SK-N-SH (cell line): ENCODE results near the gene OCEL1. TPM values are rescaled to one million over a fixed set of nuclear protein-coding genes. Genes with fewer than 3 reads are reported as not detected.
A peak's percentile ranks its signal among the peaks of the same experiment; 100 is the strongest.

Source experiments
- CTCF ChIA-PET: fragments of 300-600, 350-600 bp; formaldehyde crosslinking; extraction: SDS; loops from one replicate; lab custom pipeline; 2021; lab: Yijun Ruan, JAX
- POLR2A ChIA-PET: fragments of 350-600 bp; sonication (Branson Sonifier 250); formaldehyde crosslinking; extraction: SDS; loops from one replicate; lab custom pipeline; 2020; ENCODE audit warnings: antibody characterized with exemption, inconsistent platforms; lab: Yijun Ruan, JAX
- DNase-seq: peaks from one replicate; pipeline ENCODE4 v3.0.0; 2012
- H2AFZ ChIP-seq: fragments of 200-600 bp; sonication (generic); 2 replicates; pipeline ENCODE4 v1.8.1; 2016; ENCODE audit warnings: antibody characterized with exemption, mild to moderate bottlenecking, low read depth
- H3F3A ChIP-seq: fragments of 200-600 bp; sonication (generic); replicated peaks from 2 replicates; pipeline ENCODE3; 2016; ENCODE audit warnings: antibody characterized with exemption, mild to moderate bottlenecking; ENCODE audit not compliant: insufficient read depth
- H3K27ac ChIP-seq, 2 experiments: fragments of 200-500 bp in 1 of 2; fragments of 200-600 bp in 1 of 2; sonication (Bioruptor generic) in 1 of 2; sonication (generic), shearing (Covaris generic) in 1 of 2; 2 replicates each; pipeline versions ENCODE4 v1.5.1 to v1.6.1; 2014 to 2016; ENCODE audit warnings: low read depth in 2 of 2, inconsistent platforms in 1 of 2, low read length in 1 of 2, mild to moderate bottlenecking in 1 of 2, mixed read lengths in 1 of 2
- H3K27me3 ChIP-seq: fragments of 200-600 bp; sonication (generic), shearing (Covaris generic); 2 replicates; pipeline ENCODE4 v1.6.1; 2016; ENCODE audit warnings: mixed run types; ENCODE audit not compliant: insufficient read depth
- H3K36me3 ChIP-seq, 2 experiments: fragments of 200-500 bp in 1 of 2; fragments of 200-600 bp in 1 of 2; sonication (Bioruptor generic) in 1 of 2; sonication (generic) in 1 of 2; replicated peaks in 1 of 2; 2 replicates each; pipeline versions ENCODE3 to v1.5.1; 2014 to 2016; ENCODE audit warnings: low read length in 1 of 2, mild to moderate bottlenecking in 1 of 2; ENCODE audit not compliant: insufficient read depth in 2 of 2, control insufficient read depth in 1 of 2
- H3K4me1 ChIP-seq, 2 experiments: fragments of 200-500 bp in 1 of 2; fragments of 200-600 bp in 1 of 2; sonication (Bioruptor generic) in 1 of 2; sonication (generic), shearing (Covaris generic) in 1 of 2; 2 replicates each; pipeline versions ENCODE4 v1.5.1 to v1.6.1; 2014 to 2016; ENCODE audit warnings: low read depth in 1 of 2, low read length in 1 of 2, mixed run types in 1 of 2; ENCODE audit not compliant: insufficient read depth in 2 of 2, control insufficient read depth in 1 of 2
- H3K4me2 ChIP-seq: fragments of 200-600 bp; sonication (generic), shearing (Covaris generic); 2 replicates; pipeline ENCODE4 v1.6.1; 2017; ENCODE audit warnings: mixed run types
- H3K4me3 ChIP-seq, 2 experiments: fragments of 200-500 bp in 1 of 2; fragments of 200-600 bp in 1 of 2; sonication (Bioruptor generic) in 1 of 2; sonication (generic), shearing (Covaris generic) in 1 of 2; 2 replicates each; pipeline versions ENCODE4 v1.5.1 to v1.8.1; 2014 to 2016; ENCODE audit warnings: low read depth in 2 of 2, inconsistent platforms in 1 of 2, low read length in 1 of 2, mild to moderate bottlenecking in 1 of 2, mixed read lengths in 1 of 2, moderate library complexity in 1 of 2
- H3K79me2 ChIP-seq: fragments of 200-600 bp; sonication (generic); 2 replicates; pipeline ENCODE4 v1.8.1; 2017; ENCODE audit warnings: mild to moderate bottlenecking; ENCODE audit not compliant: insufficient read depth
- H3K9ac ChIP-seq: fragments of 200-600 bp; sonication (generic); 2 replicates; pipeline ENCODE4 v1.6.1; 2017; ENCODE audit warnings: mixed run types
- H3K9me2 ChIP-seq: fragments of 200-600 bp; sonication (generic); 2 replicates; pipeline ENCODE4 v1.6.1; 2017; ENCODE audit warnings: mixed run types
- H3K9me3 ChIP-seq: fragments of 200-600 bp; sonication (generic); 2 replicates; pipeline ENCODE4 v1.6.1; 2017; ENCODE audit warnings: mixed run types, mild to moderate bottlenecking, moderate library complexity
- H4K20me1 ChIP-seq: fragments of 200-600 bp; sonication (generic); 2 replicates; pipeline ENCODE4 v1.6.1; 2017; ENCODE audit warnings: mild to moderate bottlenecking, mixed run types; ENCODE audit not compliant: insufficient read depth
- CHD2 ChIP-seq: fragments of 150-350 bp; IDR thresholded peaks from 2 replicates; pipeline ENCODE4 v1.6.1; 2018; ENCODE audit warnings: low read length; ENCODE audit not compliant: partially characterized antibody
- ELF1 ChIP-seq: IDR thresholded peaks from 2 replicates; pipeline ENCODE4 v1.4.0; 2012
- EP300 ChIP-seq, 2 experiments: IDR thresholded peaks; 2 replicates each; pipeline versions ENCODE4 v1.4.0 to v1.6.1; 2012; ENCODE audit warnings: borderline replicate concordance in 1 of 2, low read depth in 1 of 2, low read length in 1 of 2
- EZH2phosphoT487 ChIP-seq: fragments of 200-600 bp; sonication (generic); IDR thresholded peaks from 2 replicates; pipeline ENCODE4 v1.6.1; 2017; ENCODE audit warnings: low read depth, mixed run types, mild to moderate bottlenecking, antibody characterized with exemption, moderate library complexity, borderline replicate concordance
- FOSL2 ChIP-seq: IDR thresholded peaks from 2 replicates; pipeline ENCODE4 v1.4.0; 2012; ENCODE audit warnings: low read depth, mild to moderate bottlenecking, moderate library complexity, borderline replicate concordance
- FOXM1 ChIP-seq: IDR thresholded peaks from 2 replicates; pipeline ENCODE4 v1.4.0; 2012; ENCODE audit warnings: low read depth, mild to moderate bottlenecking
- GABPA ChIP-seq: IDR thresholded peaks from 2 replicates; pipeline ENCODE4 v1.4.0; 2012; ENCODE audit warnings: low read depth, mild to moderate bottlenecking
- GATA2 ChIP-seq: sonication (generic); formaldehyde crosslinking; IDR thresholded peaks from 2 replicates; pipeline ENCODE4 v1.5.0; 2020; ENCODE audit warnings: mild to moderate bottlenecking, missing genetic modification reagents
- JUND ChIP-seq: IDR thresholded peaks from 2 replicates; pipeline ENCODE4 v1.4.0; 2012
- MAX ChIP-seq: IDR thresholded peaks from 2 replicates; pipeline ENCODE4 v1.4.0; 2012; ENCODE audit warnings: low read depth
- MEF2A ChIP-seq: IDR thresholded peaks from 2 replicates; pipeline ENCODE4 v1.4.0; 2012; ENCODE audit warnings: low read depth, borderline replicate concordance
- MXI1 ChIP-seq: IDR thresholded peaks from 2 replicates; pipeline ENCODE4 v1.6.1; 2012; ENCODE audit warnings: mild to moderate bottlenecking, low read depth, low read length, improper control_type of control experiment
- POLR2AphosphoS5 ChIP-seq: IDR thresholded peaks from 2 replicates; pipeline ENCODE4 v1.6.1; 2012; ENCODE audit warnings: low read depth, low read length
- RAD21 ChIP-seq: IDR thresholded peaks from 2 replicates; pipeline ENCODE4 v1.6.1; 2012; ENCODE audit warnings: mild to moderate bottlenecking, low read length
- RFX5 ChIP-seq: IDR thresholded peaks from 2 replicates; pipeline ENCODE4 v1.6.1; 2012; ENCODE audit warnings: mild to moderate bottlenecking, improper control_type of control experiment, low read length
- RXRA ChIP-seq: IDR thresholded peaks from 2 replicates; pipeline ENCODE4 v1.4.0; 2012; ENCODE audit warnings: low read depth, mild to moderate bottlenecking, borderline replicate concordance
- SIN3A ChIP-seq: IDR thresholded peaks from 2 replicates; pipeline ENCODE4 v1.6.1; 2012; ENCODE audit warnings: low read depth, mild to moderate bottlenecking, low read length, moderate library complexity, borderline replicate concordance
- TAF1 ChIP-seq: IDR thresholded peaks from 2 replicates; pipeline ENCODE4 v1.6.1; 2012; ENCODE audit warnings: low read depth, mild to moderate bottlenecking, low read length, moderate library complexity, borderline replicate concordance
- TEAD4 ChIP-seq: IDR thresholded peaks from 2 replicates; pipeline ENCODE4 v1.4.0; 2012; ENCODE audit warnings: mild to moderate bottlenecking, borderline replicate concordance; ENCODE audit not compliant: insufficient read depth
- YY1 ChIP-seq: IDR thresholded peaks from 2 replicates; pipeline ENCODE4 v1.4.0; 2012; ENCODE audit warnings: low read depth, mild to moderate bottlenecking
- WGBS: methylation state at CpG from one replicate; pipeline ENCODE4 v1.1.6; 2017; ENCODE audit warnings: low lambda C conversion rate; 5-methylcytosine and 5-hydroxymethylcytosine counted together
- polyA plus RNA-seq, 3 experiments: library from polyadenylated mRNA; depleted of rRNA; stranded (reverse); fragments of >200 nt; gene quantifications; 2 replicates each; pipeline ENCODE4 v1.2.3, GENCODE V29; 2012
- TF ChIP-seq, protein P1 (sequence below): fragments of 150-350 bp; IDR thresholded peaks from 2 replicates; pipeline ENCODE4 v1.6.1; 2016; ENCODE audit warnings: mild to moderate bottlenecking, low read depth, low read length
- TF ChIP-seq, protein P2 (sequence below): fragments of 200-600 bp; sonication (generic); IDR thresholded peaks from 2 replicates; pipeline ENCODE4 v1.6.1; 2017; ENCODE audit warnings: antibody characterized with exemption, mild to moderate bottlenecking, moderate library complexity

Gene OCEL1
- polyA plus RNA-seq, 1 of the 3 experiments (the other 2 are of a cell fraction), result 9.8 TPM

DNA sequence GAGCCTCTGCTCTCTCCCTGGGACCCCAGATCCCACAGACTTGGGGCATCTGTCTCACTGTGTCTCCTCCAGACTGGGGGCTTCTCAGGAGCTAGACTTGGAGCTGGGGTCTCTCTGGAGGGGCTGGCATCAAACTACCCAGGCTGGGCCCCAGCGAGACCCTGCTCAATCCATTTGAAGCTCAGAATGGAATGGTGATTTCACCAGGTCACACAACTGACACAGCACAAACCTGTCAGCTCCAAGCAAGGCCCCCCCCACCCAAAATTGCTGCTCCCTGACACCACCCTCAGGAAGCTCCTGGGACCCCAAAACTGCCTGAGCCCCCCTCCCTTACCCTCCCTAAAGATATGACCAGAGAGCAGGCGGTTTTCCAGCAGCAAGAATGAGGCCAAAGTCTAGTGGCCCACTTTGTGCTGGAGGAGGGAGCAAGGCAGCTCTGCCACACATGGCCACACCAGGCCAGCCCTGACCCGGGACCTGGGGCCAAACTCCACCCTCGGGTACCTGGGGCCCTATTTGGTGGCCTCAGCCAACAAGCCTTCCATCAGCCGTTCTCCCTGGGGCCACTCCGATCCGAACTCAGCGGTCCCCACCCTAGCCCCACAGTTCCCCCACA is 17.3 kb downstream of the OCEL1 start:
- WGBS, result 53% methylated on average over 7 of the region's 8 CpGs
- H3K27me3 ChIP-seq, result no peaks in the 10 kb centered on the region
- no peaks in the 10 kb centered on the region for H3K9me3 ChIP-seq
- H2AFZ ChIP-seq, result no peak overlapping the region
- peaks cover 6 to 23% of the 10 kb centered on the region in 2 experiments; a peak in 2 of 4 replicates for H3K4me1 ChIP-seq
- peak overlapping the region; percentile 34 to 81; a peak in 3 of 4 replicates for H3K27ac ChIP-seq
- DNase-seq, result peak; percentile 52
- POLR2A ChIA-PET, result interaction anchor here (1.4 to 3.7 kb wide), 5 partner anchors 8 to 62 kb away, joined by 3 to 15 read pairs (median 5); partner anchors contain the start of genes ANKLE1, BABAM1, MRPL34 and USE1
- H3K4me2 ChIP-seq, result peak overlapping the region; percentile 99
- H4K20me1 ChIP-seq, result peaks cover 16% of the 10 kb centered on the region; the same call in 1 of the 2 replicates
- TF ChIP-seq MXI1 (0 out of 2 replicates have a peak, but pooled peaks have one; percentile 6), ELF1 (no peak)
- peaks cover 12% of the 10 kb centered on the region for H3F3A ChIP-seq
- H3K79me2 ChIP-seq, result peaks cover 65% of the 10 kb centered on the region
- peak overlapping the region; percentile 92 to 97 for H3K4me3 ChIP-seq
- CTCF ChIA-PET, result interaction anchor here (0.8 to 3.1 kb wide), 3 partner anchors 9 to 40 kb away, joined by 3 to 13 read pairs (median 3); no protein-coding TSS in a partner anchor
- H3K9me2 ChIP-seq, result no peaks in the 10 kb centered on the region
- peak overlapping the region; percentile 67 for H3K9ac ChIP-seq
- H3K36me3 ChIP-seq, result peaks cover 3 to 7% of the 10 kb centered on the region in 2 experiments

- H4K20me1 ChIP-seq, result peaks cover 16% of the 10 kb centered on the region; the same call in 1 of the 2 replicates
- H3K36me3 ChIP-seq, result peaks cover 3 to 7% of the 10 kb centered on the region in 2 experiments
- ChIA-PET POLR2A (interaction anchor here (1.4 to 3.7 kb wide), 5 partner anchors 9 to 61 kb away, joined by 3 to 15 read pairs (median 5); partner anchors contain the start of genes ANKLE1, BABAM1, MRPL34 and USE1), CTCF (interaction anchor here (1.1 to 3.1 kb wide), 4 partner anchors 8 to 39 kb away, joined by 3 to 13 read pairs (median 4); no protein-coding TSS in a partner anchor)
- peaks cover 60% of the 10 kb centered on the region for H3K79me2 ChIP-seq
- peak overlapping the region; percentile 46; the same call in 1 of the 2 replicates for H2AFZ ChIP-seq
- peaks cover 11% of the 10 kb centered on the region for H3F3A ChIP-seq
- H3K4me3 ChIP-seq, result peak overlapping the region; percentile 92 to 97
- 0% methylated on average over 15 of the region's 52 CpGs for WGBS
- peaks cover 6 to 27% of the 10 kb centered on the region in 2 experiments; a peak in 2 of 4 replicates for H3K4me1 ChIP-seq
- no peaks in the 10 kb centered on the region for H3K27me3 ChIP-seq
- peak overlapping the region; percentile 67 for H3K9ac ChIP-seq
- peak overlapping the region; percentile 99 for H3K4me2 ChIP-seq
- no peaks in the 10 kb centered on the region for H3K9me2 ChIP-seq
- peak; percentile 71 for DNase-seq
- H3K9me3 ChIP-seq, result no peaks in the 10 kb centered on the region
- H3K27ac ChIP-seq, result peak overlapping the region; percentile 34 to 81; a peak in 3 of 4 replicates
- TF ChIP-seq FOSL2, result no peak
- no peak for TF ChIP-seq TEAD4
- peak; percentile 7; the same call in 1 of the 2 replicates for TF ChIP-seq SIN3A
- no peak for TF ChIP-seq GATA2
- no peak for TF ChIP-seq RFX5
- no peak for TF ChIP-seq TAF1
- TF ChIP-seq, protein P1, sequence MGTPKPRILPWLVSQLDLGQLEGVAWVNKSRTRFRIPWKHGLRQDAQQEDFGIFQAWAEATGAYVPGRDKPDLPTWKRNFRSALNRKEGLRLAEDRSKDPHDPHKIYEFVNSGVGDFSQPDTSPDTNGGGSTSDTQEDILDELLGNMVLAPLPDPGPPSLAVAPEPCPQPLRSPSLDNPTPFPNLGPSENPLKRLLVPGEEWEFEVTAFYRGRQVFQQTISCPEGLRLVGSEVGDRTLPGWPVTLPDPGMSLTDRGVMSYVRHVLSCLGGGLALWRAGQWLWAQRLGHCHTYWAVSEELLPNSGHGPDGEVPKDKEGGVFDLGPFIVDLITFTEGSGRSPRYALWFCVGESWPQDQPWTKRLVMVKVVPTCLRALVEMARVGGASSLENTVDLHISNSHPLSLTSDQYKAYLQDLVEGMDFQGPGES, result no peak
- no peak for TF ChIP-seq JUND
- peak; percentile 59 for TF ChIP-seq GABPA
- no peak for TF ChIP-seq MEF2A
- TF ChIP-seq MAX, result peak; percentile 26; the same call in 1 of the 2 replicates
- TF ChIP-seq CHD2, result no peak
- no peak for TF ChIP-seq FOXM1
- TF ChIP-seq EZH2phosphoT487, result no peak
- TF ChIP-seq EP300 (IDR thresholded peaks at IDR 0.05; ENCODE audit: borderline replicate concordance in 1 of 2, low read depth in 1 of 2, low read length in 1 of 2), result no peak
- TF ChIP-seq, protein P2, sequence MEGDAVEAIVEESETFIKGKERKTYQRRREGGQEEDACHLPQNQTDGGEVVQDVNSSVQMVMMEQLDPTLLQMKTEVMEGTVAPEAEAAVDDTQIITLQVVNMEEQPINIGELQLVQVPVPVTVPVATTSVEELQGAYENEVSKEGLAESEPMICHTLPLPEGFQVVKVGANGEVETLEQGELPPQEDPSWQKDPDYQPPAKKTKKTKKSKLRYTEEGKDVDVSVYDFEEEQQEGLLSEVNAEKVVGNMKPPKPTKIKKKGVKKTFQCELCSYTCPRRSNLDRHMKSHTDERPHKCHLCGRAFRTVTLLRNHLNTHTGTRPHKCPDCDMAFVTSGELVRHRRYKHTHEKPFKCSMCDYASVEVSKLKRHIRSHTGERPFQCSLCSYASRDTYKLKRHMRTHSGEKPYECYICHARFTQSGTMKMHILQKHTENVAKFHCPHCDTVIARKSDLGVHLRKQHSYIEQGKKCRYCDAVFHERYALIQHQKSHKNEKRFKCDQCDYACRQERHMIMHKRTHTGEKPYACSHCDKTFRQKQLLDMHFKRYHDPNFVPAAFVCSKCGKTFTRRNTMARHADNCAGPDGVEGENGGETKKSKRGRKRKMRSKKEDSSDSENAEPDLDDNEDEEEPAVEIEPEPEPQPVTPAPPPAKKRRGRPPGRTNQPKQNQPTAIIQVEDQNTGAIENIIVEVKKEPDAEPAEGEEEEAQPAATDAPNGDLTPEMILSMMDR, result no peak
- TF ChIP-seq RXRA, result no peak
- no peak for TF ChIP-seq YY1
- TF ChIP-seq ELF1, result no peak
- TF ChIP-seq POLR2AphosphoS5, result no peak
- no peak for TF ChIP-seq RAD21
These were observed 18.0 kb downstream of the OCEL1 start for GRCh38 chr19:17243830-17244617.
